HG03432 (cell line): Measurements from ENCODE around the gene FLNB.
"Not testable (repeated sequence)": the region's sequence is repeated elsewhere in the genome, so short reads cannot be mapped to it uniquely, and the experiment has no call there.

ENCODE experiments used
- ATAC-seq: cut with Tn5 transposase; IDR thresholded peaks from one replicate; pipeline ENCODE4 v1.9.1; 2021; ENCODE audit warnings: mild to moderate bottlenecking, moderate library complexity; ENCODE audit not compliant: unreplicated experiment

The FLNB gene

GRCh38 chr3:58198362-58198761 is 190.1 kb downstream of the FLNB start:
- no peak for ATAC-seq

GRCh38 chr3:58198804-58199203 is 190.6 kb downstream of the FLNB start:
- ATAC-seq = no peak

- ATAC-seq = no peak
These were observed 192.0 kb downstream of the FLNB start for GRCh38 chr3:58200121-58200709.

- ATAC-seq = no peak
These were observed 192.7 kb downstream of the FLNB start for GRCh38 chr3:58200846-58201355.

- ATAC-seq = not testable (repeated sequence)
These were observed 193.2 kb downstream of the FLNB start for GRCh38 chr3:58201451-58201850.

GRCh38 chr3:58202917-58203360 is 194.7 kb downstream of the FLNB start:
- ATAC-seq = peak; percentile 88

GRCh38 chr3:58203541-58203940 is 195.3 kb downstream of the FLNB start:
- no peak for ATAC-seq

GRCh38 chr3:58204720-58205119 is 196.5 kb downstream of the FLNB start:
- no peak for ATAC-seq

- ATAC-seq = no peak
These were observed 197.8 kb downstream of the FLNB start for GRCh38 chr3:58205981-58206380.

GRCh38 chr3:58206406-58207011 is 198.3 kb downstream of the FLNB start:
- ATAC-seq = no peak

GRCh38 chr3:58207954-58208353 is 199.7 kb downstream of the FLNB start:
- no peak for ATAC-seq

GRCh38 chr3:58209933-58210332 is 201.7 kb downstream of the FLNB start:
- no peak for ATAC-seq

- no peak for ATAC-seq
These were observed 202.7 kb downstream of the FLNB start, which contains the start of gene DNASE1L3 for GRCh38 chr3:58210761-58211460. TSS of gene DNASE1L3 (minus strand) at chr3:58210972. CDS start at chr3:58210906, 66 bp downstream.

GRCh38 chr3:58214484-58215316 is 206.5 kb downstream of the FLNB start:
- peak; percentile 81 for ATAC-seq

GRCh38 chr3:58215317-58216025 is 207.2 kb downstream of the FLNB start:
- peak; percentile 4 for ATAC-seq

GRCh38 chr3:58216496-58217195 is 208.4 kb downstream of the FLNB start:
- no peak for ATAC-seq

- ATAC-seq = peak; percentile 41
These were observed 209.1 kb downstream of the FLNB start for GRCh38 chr3:58217209-58217811.

- no peak for ATAC-seq
These were observed 210.7 kb downstream of the FLNB start for GRCh38 chr3:58218904-58219303.
